NCI-H510A treated with DMSO at 0.1 percent for 48 hours (cell line): Measurements from ENCODE around the gene ALDH2.
"Not testable (repeated sequence)": the region's sequence is repeated elsewhere in the genome, so short reads cannot be mapped to it uniquely, and the experiment has no call there.

ENCODE experiments used
- DNase-seq: peaks from one replicate; lab custom pipeline; 2025; lab: John Stamatoyannopoulos, UW

ALDH2 gene

DNA sequence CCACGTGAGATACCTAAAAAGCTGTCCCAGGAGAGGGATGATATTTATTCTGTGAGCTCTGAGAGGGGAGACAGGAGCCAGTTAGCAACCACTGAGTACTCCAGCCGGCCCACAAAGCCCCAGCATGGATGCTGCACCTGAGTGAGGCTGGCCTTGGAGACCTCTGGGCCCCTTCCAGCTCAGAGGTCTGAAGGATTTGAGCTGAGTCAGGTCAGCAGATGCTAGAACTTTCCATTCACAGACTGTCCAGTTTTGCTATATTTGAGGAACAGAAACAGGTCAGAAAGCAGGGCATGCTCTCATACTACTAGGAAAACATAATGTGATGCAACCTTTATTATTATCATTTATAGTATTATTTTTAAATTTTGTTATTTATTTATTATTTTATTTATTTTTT lies 60.3 kb downstream of the ALDH2 start:
- DNase-seq: no peak

DNA sequence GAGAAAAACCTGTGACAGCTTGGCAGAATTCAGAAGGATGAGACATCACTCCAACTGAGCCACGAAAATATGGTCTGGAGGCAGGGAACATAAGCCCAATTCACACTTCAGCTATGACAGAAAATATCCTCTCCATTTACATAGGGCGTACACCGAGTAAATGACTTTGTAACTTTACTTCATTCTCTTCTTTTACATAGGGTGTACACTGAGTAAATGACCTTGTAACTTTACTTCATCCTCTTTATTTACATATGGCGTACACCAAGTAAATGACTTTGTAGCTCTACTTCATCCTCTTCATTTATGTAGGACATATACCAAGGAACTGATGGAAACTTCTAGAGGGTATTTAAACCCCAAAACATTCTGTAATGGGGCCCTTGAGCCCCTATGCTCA lies 61.2 kb downstream of the ALDH2 start:
- DNase-seq: no peak

DNA sequence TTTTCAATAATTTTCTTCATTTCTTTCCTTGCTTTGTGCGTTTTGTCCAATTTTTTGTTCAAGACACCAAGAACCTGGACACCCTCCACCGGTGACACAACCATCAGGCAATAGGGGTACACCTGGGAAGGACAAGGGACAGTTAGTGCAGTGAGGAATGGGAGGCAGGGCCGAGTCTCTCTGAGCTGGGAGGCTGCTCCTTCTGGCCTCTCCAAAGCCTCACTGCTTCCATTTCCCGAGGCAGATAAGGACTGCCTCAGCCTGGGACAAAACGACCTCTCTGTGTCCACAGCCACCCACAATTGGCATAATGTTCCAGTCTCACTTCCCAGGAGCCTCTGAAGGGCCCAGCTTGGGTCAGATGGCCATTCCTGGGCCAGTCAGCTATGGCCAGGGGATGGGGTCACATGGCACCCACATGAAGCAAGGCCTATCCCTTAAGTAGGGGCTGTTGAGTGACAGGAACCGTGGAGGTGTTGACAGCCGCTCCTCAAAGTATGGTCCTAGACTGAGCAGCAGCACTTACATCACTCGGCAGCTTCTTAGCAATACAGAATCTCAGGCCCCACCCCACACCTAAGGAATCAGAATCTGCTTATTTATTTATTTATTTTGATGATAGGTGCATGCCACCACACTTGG lies 61.7 kb downstream of the ALDH2 start:
- no peak for DNase-seq

DNA sequence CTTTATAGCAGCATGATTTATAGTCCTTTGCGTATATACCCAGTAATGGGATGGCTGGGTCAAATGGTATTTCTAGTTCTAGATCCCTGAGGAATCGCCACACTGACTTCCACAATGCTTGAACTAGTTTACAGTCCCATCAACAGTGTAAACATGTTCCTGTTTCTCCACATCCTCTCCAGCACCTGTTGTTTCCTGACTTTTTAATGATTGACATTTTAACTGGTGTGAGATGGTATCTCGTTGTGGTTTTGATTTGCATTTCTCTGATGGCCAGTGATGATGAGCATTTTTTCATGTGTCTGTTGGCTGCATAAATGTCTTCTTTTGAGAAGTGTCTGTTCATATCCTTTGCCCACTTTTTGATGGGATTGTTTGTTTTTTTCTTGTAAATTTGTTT lies 62.9 kb downstream of the ALDH2 start:
- not testable (repeated sequence) for DNase-seq

DNA sequence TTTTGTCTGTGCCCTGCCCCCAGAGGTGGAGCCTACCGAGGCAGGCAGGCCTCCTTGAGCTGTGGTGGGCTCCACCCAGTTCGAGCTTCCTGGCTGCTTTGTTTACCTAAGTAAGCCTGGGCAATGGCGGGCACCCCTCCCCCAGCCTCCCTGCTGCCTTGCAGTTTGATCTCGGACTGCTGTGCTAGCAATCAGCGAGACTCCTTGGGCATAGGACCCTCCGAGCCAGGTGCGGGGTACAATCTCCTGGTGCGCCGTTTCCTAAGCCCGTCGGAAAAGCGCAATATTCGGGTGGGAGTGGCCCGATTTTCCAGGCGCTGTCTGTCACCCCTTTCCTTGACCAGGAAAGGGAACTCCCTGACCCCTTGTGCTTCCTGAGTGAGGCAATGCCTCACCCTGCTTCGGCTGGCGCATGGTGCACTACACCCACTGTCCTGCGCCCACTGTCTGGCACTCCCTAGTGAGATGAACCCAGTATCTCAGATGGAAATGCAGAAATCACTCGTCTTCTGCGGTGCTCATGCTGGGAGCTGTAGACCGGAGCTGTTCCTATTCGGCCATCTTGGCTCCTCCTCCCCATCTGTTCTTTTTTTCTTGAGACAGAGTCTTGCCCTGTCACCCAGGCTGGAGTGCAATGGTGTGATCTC lies 68.1 kb downstream of the ALDH2 start:
- DNase-seq: not testable (repeated sequence)

DNA sequence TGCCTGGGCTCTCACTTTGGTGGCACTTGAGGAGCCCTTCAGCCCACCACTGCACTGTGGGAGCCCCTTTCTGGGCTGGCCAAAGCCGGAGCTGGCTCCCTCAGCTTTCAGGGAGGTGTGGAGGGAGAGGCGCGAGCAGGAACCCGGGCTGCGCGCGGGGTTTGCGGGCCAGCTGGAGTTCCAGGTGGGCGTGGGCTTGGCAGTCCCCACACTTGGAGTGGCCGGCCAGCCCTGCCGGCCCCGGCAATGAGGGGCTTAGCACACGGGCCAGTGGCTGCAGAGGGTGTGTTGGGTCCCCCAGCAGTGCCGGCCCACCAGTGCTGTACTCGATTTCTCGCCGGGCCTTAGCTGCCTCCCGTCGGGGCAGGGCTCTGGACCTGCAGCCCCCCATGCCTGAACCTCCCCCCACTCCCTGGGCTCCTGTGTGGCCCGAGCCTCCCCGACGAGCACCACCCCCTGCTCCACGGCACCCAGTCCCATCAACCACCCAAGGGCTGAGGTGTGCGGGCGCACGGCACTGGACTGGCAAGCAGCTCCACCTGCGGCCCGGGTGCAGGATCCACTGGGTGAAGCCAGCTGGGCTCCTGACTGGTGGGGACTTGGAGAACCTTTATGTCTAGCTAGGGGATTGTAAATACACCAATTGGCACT lies 68.9 kb downstream of the ALDH2 start:
- not testable (repeated sequence) for DNase-seq

DNA sequence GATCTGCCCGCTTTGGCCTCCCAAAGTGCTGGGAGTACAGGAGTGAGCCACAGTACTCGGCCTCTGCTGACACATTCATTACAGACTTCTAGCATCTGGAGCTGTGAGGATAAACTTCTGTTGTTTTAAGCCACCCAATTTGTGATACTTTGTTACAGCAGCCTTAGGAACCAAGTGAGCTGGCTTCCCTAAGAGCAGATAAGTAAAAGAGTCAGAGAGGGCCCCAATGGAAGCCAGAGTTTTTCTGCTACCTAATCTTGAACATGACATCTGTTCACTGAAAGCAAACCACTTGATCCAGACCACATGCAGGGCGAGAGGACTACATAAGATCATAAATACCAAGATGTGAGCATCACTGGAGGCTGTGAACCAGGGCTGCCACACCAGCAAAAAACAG lies 71.6 kb downstream of the ALDH2 start:
- DNase-seq: no peak

DNA sequence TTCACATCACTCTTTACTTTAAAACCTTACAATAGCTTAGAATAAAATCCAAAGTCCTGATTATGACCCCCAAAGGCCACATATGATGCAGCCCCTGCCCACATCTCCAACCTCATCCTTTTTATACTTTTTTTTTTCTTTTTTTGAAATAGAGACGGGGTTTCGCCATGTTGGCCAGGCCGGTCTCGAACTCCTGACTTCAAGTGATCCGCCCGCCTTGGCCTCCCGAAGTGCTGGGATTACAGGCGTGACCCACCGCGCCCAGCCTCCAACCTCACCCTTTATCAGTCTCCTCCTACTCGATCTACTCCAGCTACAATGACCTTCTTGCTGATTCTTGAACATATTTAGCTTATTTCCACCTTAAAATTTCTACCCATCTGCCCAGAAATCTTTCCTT lies 74.1 kb downstream of the ALDH2 start:
- no peak for DNase-seq

DNA sequence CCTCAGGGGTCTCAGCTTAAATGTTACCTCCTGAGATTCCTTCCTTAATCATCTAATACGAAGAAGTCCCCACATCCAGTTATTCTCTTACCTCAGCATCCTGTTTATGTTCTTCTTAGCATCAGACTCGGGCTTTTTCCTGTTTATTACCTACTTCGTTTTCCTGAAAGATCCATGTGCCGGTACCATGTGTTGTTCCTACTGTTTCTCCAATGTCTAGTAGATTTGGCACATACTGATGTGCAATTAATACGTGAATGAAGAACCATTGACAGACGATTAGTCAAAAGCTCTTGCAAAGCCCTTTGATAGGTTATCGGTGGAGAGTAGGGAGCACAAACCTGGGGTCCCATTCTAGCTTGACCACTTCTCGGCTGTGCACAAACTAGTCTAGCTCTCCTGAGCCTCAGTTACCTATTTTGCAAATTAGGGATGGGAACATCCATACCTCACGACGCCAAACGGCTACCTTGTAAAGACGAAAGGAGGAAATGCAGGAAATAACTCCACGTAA lies 74.6 kb downstream of the ALDH2 start:
- peak; percentile 71 for DNase-seq

DNA sequence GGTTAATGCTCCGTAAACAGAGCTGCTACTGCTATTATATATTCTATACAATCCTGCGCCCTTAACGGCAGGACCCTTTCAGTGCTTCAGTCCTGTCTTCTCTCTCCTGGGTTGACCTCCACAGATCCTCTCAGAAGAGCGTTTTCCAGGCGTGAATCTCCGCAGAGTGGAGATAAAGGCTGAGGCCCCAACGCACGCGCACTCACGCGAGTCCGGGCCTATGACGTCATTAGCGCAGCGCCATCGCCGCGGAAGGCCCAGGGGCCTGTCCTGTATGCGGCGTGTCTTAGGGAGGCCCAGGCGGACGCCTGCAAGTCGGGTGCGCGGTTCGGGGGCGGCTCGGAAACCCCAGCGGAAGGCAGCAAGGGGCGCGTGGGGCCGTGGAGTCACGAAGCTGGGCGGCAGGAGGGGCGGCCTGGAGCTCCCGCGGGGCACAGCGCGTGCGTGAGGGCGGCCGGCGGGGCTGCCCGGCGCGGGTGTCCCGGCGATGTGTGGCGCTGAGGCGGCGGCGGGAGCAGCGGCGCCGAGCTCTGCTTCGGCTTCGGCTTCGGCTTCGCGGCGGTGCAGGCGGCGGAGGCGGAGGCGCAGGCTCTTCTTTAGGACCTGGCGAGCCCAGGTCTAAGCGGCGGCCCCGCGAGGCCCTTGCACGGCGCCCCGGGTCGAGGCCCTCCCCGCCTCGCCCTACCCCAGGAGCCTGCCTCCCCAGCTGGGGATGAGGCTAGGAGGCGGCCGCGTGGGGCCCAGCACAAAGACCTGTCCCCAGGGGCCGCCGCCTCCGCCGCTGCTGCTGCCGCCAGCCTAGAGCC lies 75.2 kb downstream of the ALDH2 start, which contains the start of gene MAPKAPK5:
Gene MAPKAPK5 (plus strand): TSS at position 479 of the 806 bp plus-strand sequence. CDS start 506 bp downstream, outside the sequence.
- peak; percentile 88 for DNase-seq

DNA sequence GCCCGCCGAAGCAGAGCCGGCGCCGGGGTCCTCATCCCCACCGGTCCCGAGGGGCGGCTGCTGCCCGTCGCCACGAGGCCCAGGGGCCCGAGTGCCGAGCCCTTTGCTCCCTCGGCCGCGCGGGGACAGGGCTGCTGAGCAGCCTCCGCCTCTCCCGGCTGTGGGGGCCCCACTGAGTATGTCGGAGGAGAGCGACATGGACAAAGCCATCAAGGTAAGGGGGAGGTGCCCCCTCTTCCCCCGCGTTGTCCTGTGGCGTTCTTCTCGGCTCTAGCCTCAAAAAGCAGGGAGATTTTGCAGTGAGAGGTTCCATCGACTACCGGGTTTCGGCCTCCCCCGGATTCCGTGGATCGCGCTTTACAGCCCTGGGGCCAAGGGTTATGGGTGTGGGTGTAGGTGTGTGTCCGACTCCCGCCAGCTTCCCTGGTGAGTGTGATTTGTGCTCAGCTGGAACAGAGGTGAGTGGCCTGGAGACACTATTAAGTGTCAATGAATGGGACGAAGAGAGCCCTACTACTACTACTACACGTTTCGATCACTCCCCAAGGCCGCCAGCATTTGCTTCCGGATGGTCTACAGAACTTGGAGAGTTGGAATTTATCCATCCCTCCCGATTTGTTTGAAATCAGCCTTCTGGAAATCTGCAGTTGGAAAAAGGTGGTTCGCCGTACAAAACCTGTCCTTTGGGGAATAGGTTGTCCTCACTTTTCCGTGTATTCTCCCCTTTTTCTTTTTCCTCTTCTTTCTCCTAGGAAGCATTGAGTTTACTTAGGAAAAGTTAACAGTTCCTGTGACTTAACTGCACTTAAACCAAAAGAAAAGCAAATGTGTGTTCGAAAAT lies 76.0 kb downstream of the ALDH2 start:
- DNase-seq: no peak

DNA sequence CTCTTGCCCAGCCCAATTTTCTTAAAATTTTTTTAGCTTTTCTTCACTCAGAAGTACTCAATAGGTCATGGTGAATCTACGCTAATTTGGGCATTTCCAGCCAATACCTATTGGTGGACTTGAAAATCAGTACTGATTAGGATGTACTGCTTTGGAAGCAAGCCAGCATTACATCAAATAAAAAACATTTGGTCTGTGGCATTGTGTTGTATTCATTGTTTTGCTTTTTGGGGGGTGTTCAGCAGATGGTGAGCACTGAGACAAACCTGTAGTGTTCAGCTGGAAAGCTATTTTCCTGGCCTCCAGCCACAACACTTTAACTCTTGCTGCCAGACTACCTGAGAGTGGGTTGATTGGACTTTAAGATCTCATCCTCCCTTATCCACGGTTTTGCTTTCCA lies 79.3 kb downstream of the ALDH2 start:
- no peak for DNase-seq

DNA sequence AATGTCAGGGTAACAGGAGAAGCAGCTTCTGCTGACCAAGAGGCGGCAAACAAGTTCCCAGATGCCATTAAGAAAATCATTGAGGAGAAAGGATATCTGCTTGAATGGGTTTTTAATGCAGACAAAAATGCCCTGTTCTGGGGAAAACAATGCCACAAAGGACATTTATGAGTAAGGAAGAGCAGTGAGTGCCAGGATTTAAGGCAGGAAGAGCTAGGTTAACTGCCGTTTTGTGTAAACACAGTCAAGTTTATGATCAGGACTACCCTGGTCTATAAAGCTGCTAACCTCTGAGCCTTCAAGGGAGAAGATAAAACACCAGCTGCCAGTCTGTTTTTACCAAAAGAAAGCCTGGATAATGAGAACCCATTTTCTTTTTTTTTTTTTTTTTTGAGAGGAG lies 83.8 kb downstream of the ALDH2 start:
- DNase-seq: no peak

DNA sequence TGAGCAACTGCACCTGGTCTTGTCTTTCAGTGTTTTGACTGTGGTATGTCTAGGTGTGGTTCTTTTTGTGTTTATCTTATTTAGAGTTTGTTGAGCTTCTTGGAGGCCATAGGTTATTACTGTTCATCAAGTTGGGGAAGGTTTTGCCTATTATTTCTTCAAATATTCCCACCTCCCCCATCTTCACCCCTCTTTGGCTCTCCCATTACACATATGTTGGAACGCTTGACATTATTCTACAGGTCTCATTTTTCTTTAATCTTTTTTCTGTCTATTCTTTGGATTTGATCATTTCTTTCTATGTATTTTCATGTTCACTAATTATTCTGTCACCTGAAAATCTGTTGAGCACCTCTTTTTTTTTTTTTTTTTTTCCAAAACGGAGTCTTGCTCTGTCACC lies 91.5 kb downstream of the ALDH2 start:
- DNase-seq: no peak

DNA sequence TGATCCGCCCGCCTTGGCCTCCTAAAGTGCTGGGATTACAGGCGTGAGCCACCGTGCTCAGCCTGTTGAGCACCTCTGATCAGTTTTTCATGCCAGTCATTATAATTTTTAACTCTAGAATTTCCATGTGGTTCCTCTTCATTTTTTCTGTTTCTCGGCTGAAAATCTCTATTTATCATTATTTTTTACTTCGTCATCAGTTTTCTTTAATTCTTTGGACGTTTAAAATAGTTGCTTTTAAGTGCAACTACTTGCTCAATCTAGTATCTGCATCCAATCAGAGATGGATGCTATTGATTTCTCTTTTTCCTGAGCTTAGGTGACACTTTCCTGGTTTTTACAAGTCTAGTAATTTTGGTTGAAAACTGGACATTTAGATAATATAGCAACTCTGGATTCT lies 92.0 kb downstream of the ALDH2 start:
- DNase-seq: no peak

DNA sequence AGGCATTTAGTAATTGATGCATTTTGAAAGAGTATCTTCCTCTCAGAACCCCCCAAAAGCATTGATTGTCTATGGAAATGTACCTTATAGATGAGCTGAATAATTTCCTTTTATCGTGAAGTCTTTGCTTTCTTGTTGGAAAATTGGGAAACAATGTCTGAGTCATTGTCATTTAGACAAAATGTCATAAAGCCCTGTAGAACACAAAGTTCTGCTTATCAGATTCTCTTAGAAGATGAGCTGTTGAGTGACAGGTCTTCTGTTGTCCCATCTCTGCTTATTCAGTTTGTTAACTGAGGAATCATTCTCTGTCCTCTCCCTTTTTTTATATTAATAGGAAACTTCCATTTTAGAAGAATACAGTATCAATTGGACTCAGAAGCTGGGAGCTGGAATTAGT lies 98.2 kb downstream of the ALDH2 start:
- no peak for DNase-seq
